ENCODE results near the gene NRXN3. TPM values are rescaled to one million over a fixed set of nuclear protein-coding genes. Genes with fewer than 3 reads are reported as not detected.

NRXN3 gene
- total RNA-seq, 4 donors from 2014 or later: 4.1 to 11.9 (median 5.8) TPM

GRCh38 chr14:78512021-78512420 is 341.8 kb downstream of the NRXN3 start:
- WGBS, 2 donors (ENCODE audit: low coverage in 1 of 2): 80 to 88% methylated on average over 2 of the region's 2 CpGs

DNA sequence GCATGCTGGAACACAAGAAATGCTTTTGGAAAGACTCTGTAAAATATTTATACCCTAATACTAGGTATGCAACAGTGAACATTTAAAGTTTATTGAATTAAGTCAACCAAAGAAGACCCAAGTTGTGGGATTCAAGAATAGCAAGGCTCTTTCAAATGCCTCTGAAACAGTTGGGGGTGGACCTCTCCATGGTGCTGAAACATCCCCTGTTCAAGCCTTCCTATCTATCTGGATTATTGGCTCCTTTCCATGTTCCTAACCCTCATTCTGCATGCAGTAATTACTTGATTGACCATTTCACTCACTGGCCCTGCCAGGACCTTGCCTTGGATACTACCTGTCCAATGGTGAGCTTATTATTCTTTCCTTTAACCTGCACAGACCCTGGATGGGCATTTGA is 349.7 kb downstream of the NRXN3 start:
- TF ChIP-seq POLR2AphosphoS5 (IDR thresholded peaks at IDR 0.05): no peak
- Histone ChIP-seq H3K4me3 (no peak overlapping the region), H3K27ac (no peak overlapping the region), H3K4me1 (no peaks in the 10 kb centered on the region), H3K9me3 (no peaks in the 10 kb centered on the region), H3K36me3 (no peaks in the 10 kb centered on the region), H3K27me3 (no peaks in the 10 kb centered on the region)
- DNase-seq: peak; percentile 8
- intact Hi-C loops (cut with DNase I; ENCODE audit: low total_unique reads): no loop called here
- in situ Hi-C loops (cut with MboI; ENCODE audit: low pct_ligation_motif_present in 1 of 4, low pct_unique_long_range_greater_than_20kb in 1 of 4, low sequenced_read_pairs in 3 of 4): no loop called here

More at GRCh38 chr14:78512021-78512420, 341.8 kb downstream of the NRXN3 start:
- Histone ChIP-seq H3K9me3 (no peaks in the 10 kb centered on the region), H3K27ac (no peak overlapping the region), H3K4me3 (no peak overlapping the region), H3K36me3 (no peaks in the 10 kb centered on the region), H3K4me1 (no peaks in the 10 kb centered on the region), H3K27me3 (no peaks in the 10 kb centered on the region)
- in situ Hi-C loops (cut with MboI; ENCODE audit: low pct_ligation_motif_present in 1 of 4, low pct_unique_long_range_greater_than_20kb in 1 of 4, low sequenced_read_pairs in 3 of 4): no loop called here
- no peak for TF ChIP-seq EP300 (IDR thresholded peaks at IDR 0.05; ENCODE audit: low read depth)
- no peak for TF ChIP-seq CTCF (IDR thresholded peaks at IDR 0.05)
- no peak for TF ChIP-seq POLR2A (IDR thresholded peaks at IDR 0.05)
- TF ChIP-seq POLR2AphosphoS5 (IDR thresholded peaks at IDR 0.05): no peak
- intact Hi-C loops (cut with DNase I; ENCODE audit: low total_unique reads): no loop called here
- no peak for DNase-seq

DNA sequence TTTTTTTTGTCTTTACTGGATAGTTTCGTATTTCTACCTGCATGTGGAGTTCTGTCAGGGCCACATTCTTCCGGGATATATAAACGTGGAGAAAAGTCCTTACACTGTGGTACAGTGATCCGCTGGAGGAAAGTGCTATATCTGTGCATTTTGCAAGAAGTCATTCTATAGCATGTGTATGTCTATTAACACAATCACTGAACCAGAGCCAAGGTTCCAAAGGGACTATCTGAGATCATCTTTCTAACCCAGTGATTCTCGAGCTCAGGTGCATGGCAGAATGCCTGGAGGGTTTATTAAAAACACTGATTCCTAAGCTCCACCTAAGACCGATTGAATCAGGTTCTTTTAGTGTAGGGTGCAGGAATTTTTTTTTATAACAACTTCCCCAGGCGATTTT is 354.0 kb downstream of the NRXN3 start:
- H3K36me3 ChIP-seq: no peaks in the 10 kb centered on the region
- no peak overlapping the region for H3K4me3 ChIP-seq
- in situ Hi-C loops (cut with MboI; ENCODE audit: low pct_ligation_motif_present in 1 of 4, low pct_unique_long_range_greater_than_20kb in 1 of 4, low sequenced_read_pairs in 3 of 4): no loop called here
- intact Hi-C loops (cut with DNase I; ENCODE audit: low total_unique reads): no loop called here
- H3K27me3 ChIP-seq: no peaks in the 10 kb centered on the region
- WGBS, 2 donors (ENCODE audit: low coverage in 1 of 2): 74 to 75% methylated on average over 7 of the region's 7 CpGs
- H3K27ac ChIP-seq: no peak overlapping the region
- DNase-seq: no peak
- no peaks in the 10 kb centered on the region for H3K4me1 ChIP-seq
- no peak for TF ChIP-seq CTCF (IDR thresholded peaks at IDR 0.05)
- no peak for TF ChIP-seq POLR2A (IDR thresholded peaks at IDR 0.05)
- TF ChIP-seq POLR2AphosphoS5 (IDR thresholded peaks at IDR 0.05): no peak
- no peaks in the 10 kb centered on the region for H3K9me3 ChIP-seq

DNA sequence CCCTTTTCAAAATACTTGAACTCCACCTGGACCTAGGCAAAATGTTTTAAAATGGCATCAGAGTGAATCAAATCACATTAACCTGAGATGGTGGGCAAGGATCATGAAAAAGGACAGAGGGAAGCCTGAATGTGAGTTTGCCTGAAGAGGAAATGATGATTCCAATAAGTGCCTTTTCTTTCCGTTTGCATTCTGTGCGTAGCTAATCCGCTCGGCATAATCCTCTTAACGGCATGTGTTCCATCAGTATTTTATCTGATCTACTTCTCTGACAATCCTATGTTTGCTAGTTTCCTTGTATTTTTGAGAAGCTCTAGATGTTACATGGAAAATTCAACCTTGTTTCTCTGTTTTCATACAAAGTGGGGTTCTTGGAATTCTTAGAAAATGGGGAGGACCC is 354.6 kb downstream of the NRXN3 start:
- TF ChIP-seq CTCF (IDR thresholded peaks at IDR 0.05) (no peak), POLR2A (IDR thresholded peaks at IDR 0.05) (no peak), POLR2AphosphoS5 (IDR thresholded peaks at IDR 0.05) (no peak), EP300 (IDR thresholded peaks at IDR 0.05; ENCODE audit: low read depth) (no peak)
- no peaks in the 10 kb centered on the region for H3K27me3 ChIP-seq
- WGBS, 2 donors (ENCODE audit: low coverage in 1 of 2): 92 to 95% methylated on average over 5 of the region's 5 CpGs
- intact Hi-C loops (cut with DNase I; ENCODE audit: low total_unique reads) (no loop called here), in situ Hi-C loops (cut with MboI; ENCODE audit: low pct_ligation_motif_present in 1 of 4, low pct_unique_long_range_greater_than_20kb in 1 of 4, low sequenced_read_pairs in 3 of 4) (no loop called here)
- DNase-seq: no peak
- H3K27ac ChIP-seq: no peak overlapping the region
- H3K4me3 ChIP-seq: no peak overlapping the region
- no peaks in the 10 kb centered on the region for H3K4me1 ChIP-seq
- H3K36me3 ChIP-seq: no peaks in the 10 kb centered on the region
- H3K9me3 ChIP-seq: no peaks in the 10 kb centered on the region

- Histone ChIP-seq H3K27ac (no peak overlapping the region), H3K36me3 (no peaks in the 10 kb centered on the region), H3K4me3 (no peak overlapping the region), H3K27me3 (no peaks in the 10 kb centered on the region), H3K4me1 (no peaks in the 10 kb centered on the region), H3K9me3 (no peaks in the 10 kb centered on the region)
- TF ChIP-seq POLR2A (IDR thresholded peaks at IDR 0.05) (no peak), CTCF (IDR thresholded peaks at IDR 0.05) (no peak), POLR2AphosphoS5 (IDR thresholded peaks at IDR 0.05) (no peak), EP300 (IDR thresholded peaks at IDR 0.05; ENCODE audit: low read depth) (no peak)
- DNase-seq: no peak
- intact Hi-C loops (cut with DNase I; ENCODE audit: low total_unique reads): no loop called here
- WGBS, 2 donors (ENCODE audit: low coverage in 1 of 2): 11 to 19% methylated on average over 2 of the region's 2 CpGs
- in situ Hi-C loops (cut with MboI; ENCODE audit: low pct_ligation_motif_present in 1 of 4, low pct_unique_long_range_greater_than_20kb in 1 of 4, low sequenced_read_pairs in 3 of 4): no loop called here
Measured at GRCh38 chr14:78530078-78530477, 359.9 kb downstream of the NRXN3 start.
